ENCODE data around the gene SEC23IP. TPM values are rescaled to one million over a fixed set of nuclear protein-coding genes. Genes with fewer than 3 reads are reported as not detected.

Gene SEC23IP
- total RNA-seq, 2 experiments from 2014 or later: 49.0 to 55.2 TPM

- intact Hi-C loops (cut with micrococcal nuclease): no loop called here
- CTCF ChIA-PET: no interaction called here
- Mint-ChIP-seq H3K36me3 (ENCODE audit: low read depth) (no peaks in the 10 kb centered on the region), H3K27me3 (ENCODE audit: low read depth) (peaks cover 2% of the 10 kb centered on the region), H3K9me3 (no peaks in the 10 kb centered on the region), H3K4me3 (no peak overlapping the region), H3K4me1 (ENCODE audit: low read depth) (no peaks in the 10 kb centered on the region), H3K27ac (no peak overlapping the region)
- no peak for DNase-seq
These were observed 64.9 kb downstream of the SEC23IP start for GRCh38 chr10:119957451-119957850.

GRCh38 chr10:119962837-119963236 lies 70.3 kb downstream of the SEC23IP start:
- intact Hi-C loops (cut with micrococcal nuclease): no loop called here
- H3K9me3 Mint-ChIP-seq: peaks cover 12% of the 10 kb centered on the region
- CTCF ChIA-PET: no interaction called here
- H3K27me3 Mint-ChIP-seq (ENCODE audit: low read depth): peaks cover 5% of the 10 kb centered on the region
- no peaks in the 10 kb centered on the region for H3K4me1 Mint-ChIP-seq (ENCODE audit: low read depth)
- no peak for DNase-seq
- H3K27ac Mint-ChIP-seq: no peak overlapping the region
- H3K4me3 Mint-ChIP-seq: no peak overlapping the region
- no peaks in the 10 kb centered on the region for H3K36me3 Mint-ChIP-seq (ENCODE audit: low read depth)

GRCh38 chr10:119967066-119967465 lies 74.5 kb downstream of the SEC23IP start:
- Mint-ChIP-seq H3K9me3 (peaks cover 12% of the 10 kb centered on the region), H3K27me3 (ENCODE audit: low read depth) (peaks cover 4% of the 10 kb centered on the region), H3K27ac (no peak overlapping the region), H3K36me3 (ENCODE audit: low read depth) (no peaks in the 10 kb centered on the region), H3K4me1 (ENCODE audit: low read depth) (no peaks in the 10 kb centered on the region), H3K4me3 (no peak overlapping the region)
- CTCF ChIA-PET: no interaction called here
- intact Hi-C loops (cut with micrococcal nuclease): no loop called here
- no peak for DNase-seq

- H3K9me3 Mint-ChIP-seq: peaks cover 12% of the 10 kb centered on the region
- no peak overlapping the region for H3K27ac Mint-ChIP-seq
- intact Hi-C loops (cut with micrococcal nuclease): no loop called here
- no peak overlapping the region for H3K4me3 Mint-ChIP-seq
- CTCF ChIA-PET: no interaction called here
- H3K4me1 Mint-ChIP-seq (ENCODE audit: low read depth): no peaks in the 10 kb centered on the region
- H3K27me3 Mint-ChIP-seq (ENCODE audit: low read depth): peaks cover 8% of the 10 kb centered on the region
- no peaks in the 10 kb centered on the region for H3K36me3 Mint-ChIP-seq (ENCODE audit: low read depth)
- no peak for DNase-seq
These were observed 77.1 kb downstream of the SEC23IP start for GRCh38 chr10:119969609-119970008.

GRCh38 chr10:119970107-119970506 lies 77.6 kb downstream of the SEC23IP start:
- DNase-seq: no peak
- Mint-ChIP-seq H3K4me1 (ENCODE audit: low read depth) (no peaks in the 10 kb centered on the region), H3K9me3 (peaks cover 12% of the 10 kb centered on the region), H3K4me3 (no peak overlapping the region), H3K27ac (no peak overlapping the region), H3K36me3 (ENCODE audit: low read depth) (no peaks in the 10 kb centered on the region), H3K27me3 (ENCODE audit: low read depth) (peaks cover 5% of the 10 kb centered on the region)
- intact Hi-C loops (cut with micrococcal nuclease): no loop called here
- CTCF ChIA-PET: no interaction called here

GRCh38 chr10:119970963-119971362 lies 78.4 kb downstream of the SEC23IP start:
- Mint-ChIP-seq H3K27ac (no peak overlapping the region), H3K4me3 (no peak overlapping the region), H3K27me3 (ENCODE audit: low read depth) (peaks cover 5% of the 10 kb centered on the region), H3K4me1 (ENCODE audit: low read depth) (no peaks in the 10 kb centered on the region), H3K36me3 (ENCODE audit: low read depth) (no peaks in the 10 kb centered on the region), H3K9me3 (peaks cover 12% of the 10 kb centered on the region)
- CTCF ChIA-PET: no interaction called here
- no peak for DNase-seq
- intact Hi-C loops (cut with micrococcal nuclease): no loop called here

- no peaks in the 10 kb centered on the region for H3K4me1 Mint-ChIP-seq (ENCODE audit: low read depth)
- H3K4me3 Mint-ChIP-seq: no peak overlapping the region
- H3K9me3 Mint-ChIP-seq: no peaks in the 10 kb centered on the region
- CTCF ChIA-PET: no interaction called here
- intact Hi-C loops (cut with micrococcal nuclease): no loop called here
- no peaks in the 10 kb centered on the region for H3K36me3 Mint-ChIP-seq (ENCODE audit: low read depth)
- H3K27me3 Mint-ChIP-seq (ENCODE audit: low read depth): peaks cover 8% of the 10 kb centered on the region
- no peak for DNase-seq
- no peak overlapping the region for H3K27ac Mint-ChIP-seq
These were observed 80.8 kb downstream of the SEC23IP start for GRCh38 chr10:119973281-119973680.

- CTCF ChIA-PET: interaction anchor here (0.7 kb wide), 2 partner anchors 26 to 75 kb away, joined by 3 to 4 read pairs; no protein-coding TSS in a partner anchor
- intact Hi-C loops (cut with micrococcal nuclease): no loop called here
- Mint-ChIP-seq H3K4me1 (ENCODE audit: low read depth) (no peaks in the 10 kb centered on the region), H3K4me3 (no peak overlapping the region), H3K9me3 (no peaks in the 10 kb centered on the region), H3K27ac (no peak overlapping the region), H3K27me3 (ENCODE audit: low read depth) (peaks cover 8% of the 10 kb centered on the region), H3K36me3 (ENCODE audit: low read depth) (no peaks in the 10 kb centered on the region)
- no peak for DNase-seq
These were observed 83.9 kb downstream of the SEC23IP start for GRCh38 chr10:119976421-119976820.

GRCh38 chr10:119980956-119981750 lies 88.6 kb downstream of the SEC23IP start:
- intact Hi-C loops (cut with micrococcal nuclease): no loop called here
- Mint-ChIP-seq H3K4me3 (no peak overlapping the region), H3K9me3 (no peaks in the 10 kb centered on the region), H3K27ac (no peak overlapping the region), H3K4me1 (ENCODE audit: low read depth) (no peaks in the 10 kb centered on the region), H3K27me3 (ENCODE audit: low read depth) (peaks cover 3% of the 10 kb centered on the region), H3K36me3 (ENCODE audit: low read depth) (no peaks in the 10 kb centered on the region)
- CTCF ChIA-PET: no interaction called here
- DNase-seq: no peak

GRCh38 chr10:119981826-119982225 lies 89.3 kb downstream of the SEC23IP start:
- DNase-seq: no peak
- H3K9me3 Mint-ChIP-seq: no peaks in the 10 kb centered on the region
- intact Hi-C loops (cut with micrococcal nuclease): no loop called here
- H3K27ac Mint-ChIP-seq: no peak overlapping the region
- H3K36me3 Mint-ChIP-seq (ENCODE audit: low read depth): no peaks in the 10 kb centered on the region
- no peak overlapping the region for H3K4me3 Mint-ChIP-seq
- H3K27me3 Mint-ChIP-seq (ENCODE audit: low read depth): peaks cover 3% of the 10 kb centered on the region
- H3K4me1 Mint-ChIP-seq (ENCODE audit: low read depth): no peaks in the 10 kb centered on the region
- CTCF ChIA-PET: no interaction called here

GRCh38 chr10:119988333-119988732 lies 95.8 kb downstream of the SEC23IP start:
- no peaks in the 10 kb centered on the region for H3K36me3 Mint-ChIP-seq (ENCODE audit: low read depth)

GRCh38 chr10:119989966-119990365 lies 97.4 kb downstream of the SEC23IP start:
- no peak overlapping the region for H3K4me3 Mint-ChIP-seq
- no peaks in the 10 kb centered on the region for H3K4me1 Mint-ChIP-seq (ENCODE audit: low read depth)
- intact Hi-C loops (cut with micrococcal nuclease): no loop called here
- peaks cover 5% of the 10 kb centered on the region for H3K27me3 Mint-ChIP-seq (ENCODE audit: low read depth)
- no peaks in the 10 kb centered on the region for H3K36me3 Mint-ChIP-seq (ENCODE audit: low read depth)
- CTCF ChIA-PET: no interaction called here
- no peak for DNase-seq
- H3K9me3 Mint-ChIP-seq: no peaks in the 10 kb centered on the region
- H3K27ac Mint-ChIP-seq: no peak overlapping the region

More at GRCh38 chr10:119988333-119988732, 95.8 kb downstream of the SEC23IP start:
- no peak for DNase-seq
- Mint-ChIP-seq H3K27me3 (ENCODE audit: low read depth) (peaks cover 5% of the 10 kb centered on the region), H3K4me3 (no peak overlapping the region), H3K27ac (no peak overlapping the region), H3K4me1 (ENCODE audit: low read depth) (no peaks in the 10 kb centered on the region), H3K9me3 (no peaks in the 10 kb centered on the region)
- CTCF ChIA-PET: no interaction called here
- intact Hi-C loops (cut with micrococcal nuclease): no loop called here

GRCh38 chr10:119991066-119991465 lies 98.5 kb downstream of the SEC23IP start:
- CTCF ChIA-PET: interaction anchor here (1.0 kb wide), 1 partner anchor 231 kb away, joined by 3 read pairs; no protein-coding TSS in a partner anchor
- intact Hi-C loops (cut with micrococcal nuclease): no loop called here
- peaks cover 6% of the 10 kb centered on the region for H3K9me3 Mint-ChIP-seq
- H3K36me3 Mint-ChIP-seq (ENCODE audit: low read depth): no peaks in the 10 kb centered on the region
- H3K4me3 Mint-ChIP-seq: no peak overlapping the region
- no peaks in the 10 kb centered on the region for H3K4me1 Mint-ChIP-seq (ENCODE audit: low read depth)
- no peak overlapping the region for H3K27ac Mint-ChIP-seq
- peaks cover 5% of the 10 kb centered on the region for H3K27me3 Mint-ChIP-seq (ENCODE audit: low read depth)
- no peak for DNase-seq
